SKM-1 treated with dmso at 0.1 percent for 144 hours (cell line): ENCODE data around the gene TEX261.
"Not testable (repeated sequence)": the region's sequence is repeated elsewhere in the genome, so short reads cannot be mapped to it uniquely, and the experiment has no call there.

Experiments
- DNase-seq: peaks from one replicate; lab custom pipeline; 2025; ENCODE audit not compliant: unreplicated experiment; lab: John Stamatoyannopoulos, UW

Gene TEX261

GRCh38 chr2:70994699-70995425, at the start of gene TEX261:
Gene TEX261 (minus strand): TSS chr2:70994873. CDS start chr2:70994757, 116 bp downstream.
- peak; percentile 83 for DNase-seq

GRCh38 chr2:71043531-71044407, 49.1 kb upstream of the TEX261 start:
- no peak for DNase-seq

- no peak for DNase-seq
Measured at GRCh38 chr2:71042287-71042686, 47.6 kb upstream of the TEX261 start.

- not testable (repeated sequence) for DNase-seq
Measured at GRCh38 chr2:71036296-71036695, 41.6 kb upstream of the TEX261 start.

- not testable (repeated sequence) for DNase-seq
Measured at GRCh38 chr2:71023553-71024243, 29.0 kb upstream of the TEX261 start.

GRCh38 chr2:71021394-71021793, 26.7 kb upstream of the TEX261 start:
- not testable (repeated sequence) for DNase-seq

- DNase-seq: not testable (repeated sequence)
Measured at GRCh38 chr2:71019989-71020388, 25.3 kb upstream of the TEX261 start.

- DNase-seq: no peak
Measured at GRCh38 chr2:71018625-71019024, 24.0 kb upstream of the TEX261 start.

GRCh38 chr2:71011786-71012185, 17.1 kb upstream of the TEX261 start:
- DNase-seq: not testable (repeated sequence)

- DNase-seq: no peak
Measured at GRCh38 chr2:71008342-71008741, 13.7 kb upstream of the TEX261 start.

GRCh38 chr2:71006955-71007799, 12.5 kb upstream of the TEX261 start:
- DNase-seq: no peak

GRCh38 chr2:71006323-71006722, 11.7 kb upstream of the TEX261 start:
- DNase-seq: no peak

GRCh38 chr2:71005271-71006202, 10.9 kb upstream of the TEX261 start:
- DNase-seq: no peak

- DNase-seq: no peak
Measured at GRCh38 chr2:71004857-71005256, 10.2 kb upstream of the TEX261 start.

- DNase-seq: no peak
Measured at GRCh38 chr2:71003966-71004755, 9.5 kb upstream of the TEX261 start.

GRCh38 chr2:71003396-71003795, 8.7 kb upstream of the TEX261 start:
- no peak for DNase-seq

GRCh38 chr2:71001981-71002570, 7.4 kb upstream of the TEX261 start:
- no peak for DNase-seq

- DNase-seq: no peak
Measured at GRCh38 chr2:71001592-71001927, 6.9 kb upstream of the TEX261 start.
